B cell (primary cell): ENCODE results near the gene CRYGD. TPM values are rescaled to one million over a fixed set of nuclear protein-coding genes. Genes with fewer than 3 reads are reported as not detected.
"Not testable (repeated sequence)": the region's sequence is repeated elsewhere in the genome, so short reads cannot be mapped to it uniquely, and the experiment has no call there.

Experiments used
- ATAC-seq: fragments of 200-7000 bp; cut with Tn5 transposase; one replicate; pipeline ENCODE4 v1.10.0; 2021; ENCODE audit warnings: low read depth, mild to moderate bottlenecking, moderate number of reproducible peaks, moderate library complexity
- CTCF ChIA-PET: fragments of 350-600 bp; sonication (Branson Sonifier 250); formaldehyde crosslinking; loops from one replicate; lab custom pipeline; 2021; ENCODE audit warnings: antibody characterized with exemption, inconsistent platforms; lab: Charles Lee
- POLR2A ChIA-PET: fragments of 350-600 bp; sonication (Branson Sonifier 250); formaldehyde crosslinking; loops from one replicate; lab custom pipeline; 2021; ENCODE audit warnings: antibody characterized with exemption; lab: Charles Lee
- DNase-seq: peaks from one replicate; pipeline ENCODE4 v3.0.0; 2013
- H2AFZ ChIP-seq: 2 replicates; pipeline ENCODE4 v1.6.1; 2012; ENCODE audit warnings: mild to moderate bottlenecking, low read depth, low read length; ENCODE audit not compliant: insufficient read depth, poor library complexity, severe bottlenecking
- H3K27ac ChIP-seq, 2 donors: 1 replicate in 1 of 2; 2 replicates in 1 of 2; pipeline ENCODE4 v1.5.1; 2012 to 2013; ENCODE audit warnings: low read length in 2 of 2, mild to moderate bottlenecking in 2 of 2, moderate library complexity in 1 of 2
- H3K27me3 ChIP-seq, 4 experiments: fragments of 200-600 bp in 1 of 4; sonication (generic) in 1 of 4; replicated peaks in 1 of 4; 1 replicate in 2 of 4; 2 replicates in 2 of 4; pipeline versions ENCODE4 v1.6.1 to v1.7.0; 2013 to 2016; ENCODE audit warnings: low read length in 3 of 4, mild to moderate bottlenecking in 2 of 4, mixed read lengths in 1 of 4, moderate library complexity in 1 of 4; ENCODE audit not compliant: insufficient read depth in 4 of 4, control insufficient read depth in 3 of 4; ENCODE audit errors: control extremely low read depth in 1 of 4
- H3K36me3 ChIP-seq, 2 experiments: replicated peaks in 1 of 2; 1 replicate in 1 of 2; 2 replicates in 1 of 2; pipeline versions ENCODE4 v1.6.1 to v1.7.1; 2013; ENCODE audit warnings: low read length in 1 of 2; ENCODE audit not compliant: insufficient read depth in 2 of 2, control insufficient read depth in 1 of 2; ENCODE audit errors: control extremely low read depth in 1 of 2, extremely low read depth in 1 of 2
- H3K4me1 ChIP-seq, 2 donors: fragments of 200-600 bp in 1 of 2; sonication (generic) in 1 of 2; 1 replicate in 1 of 2; 2 replicates in 1 of 2; pipeline versions ENCODE4 v1.5.1 to v1.6.1; 2013 to 2017; ENCODE audit warnings: low read length in 2 of 2; ENCODE audit not compliant: control insufficient read depth in 2 of 2, insufficient read depth in 2 of 2
- H3K4me2 ChIP-seq: replicated peaks from 2 replicates; pipeline ENCODE3; 2012; ENCODE audit warnings: mild to moderate bottlenecking, low read depth, low read length; ENCODE audit not compliant: poor library complexity, severe bottlenecking
- H3K4me3 ChIP-seq, 5 experiments: fragments of 200-600 bp in 1 of 5; sonication (generic) in 1 of 5; 1 replicate in 3 of 5; 2 replicates in 2 of 5; pipeline versions ENCODE4 v1.5.1 to v1.7.0; 2011 to 2016; ENCODE audit warnings: low read length in 4 of 5, mild to moderate bottlenecking in 4 of 5, low read depth in 2 of 5, control low read depth in 1 of 5, moderate library complexity in 1 of 5; ENCODE audit not compliant: insufficient read depth in 1 of 5; ENCODE audit errors: control extremely low read depth in 1 of 5, extremely low read depth in 1 of 5
- H3K79me2 ChIP-seq: fragments of 200-600 bp; sonication (generic); one replicate; pipeline ENCODE4 v1.6.0; 2016; ENCODE audit warnings: low read length; ENCODE audit not compliant: control insufficient read depth, insufficient read depth
- H3K9ac ChIP-seq: fragments of 200-600 bp; sonication (generic); 2 replicates; pipeline ENCODE4 v1.6.1; 2017; ENCODE audit warnings: mild to moderate bottlenecking, low read length, moderate library complexity
- H3K9me3 ChIP-seq, 3 donors: one replicate each; pipeline versions ENCODE4 v1.6.1 to v1.7.1; 2013; ENCODE audit warnings: low read length in 2 of 3; ENCODE audit not compliant: control insufficient read depth in 2 of 3, insufficient read depth in 1 of 3; ENCODE audit errors: control extremely low read depth in 1 of 3
- H4K20me1 ChIP-seq: 2 replicates; pipeline ENCODE4 v1.6.0; 2012; ENCODE audit warnings: mild to moderate bottlenecking, low read length; ENCODE audit not compliant: insufficient read depth, control insufficient read depth, poor library complexity, severe bottlenecking
- H3K27ac Mint-ChIP-seq: one replicate; pipeline ENCODE4 v1.8.0; 2021; ENCODE audit warnings: mixed read lengths
- H3K27me3 Mint-ChIP-seq: one replicate; pipeline ENCODE4 v1.8.0; 2021; ENCODE audit warnings: mixed read lengths
- H3K4me1 Mint-ChIP-seq: one replicate; pipeline ENCODE4 v1.8.0; 2021; ENCODE audit warnings: mixed read lengths
- H3K4me3 Mint-ChIP-seq: one replicate; pipeline ENCODE4 v1.8.0; 2021; ENCODE audit warnings: mixed read lengths
- H3K9me3 Mint-ChIP-seq: one replicate; pipeline ENCODE4 v1.8.0; 2022; ENCODE audit warnings: mixed read lengths; ENCODE audit not compliant: insufficient read depth
- CTCF ChIP-seq: fragments of 200-600 bp; IDR thresholded peaks from one replicate; pipeline ENCODE4 v1.8.0; 2022; ENCODE audit warnings: antibody characterized with exemption, mild to moderate bottlenecking
- EZH2 ChIP-seq: IDR thresholded peaks from 2 replicates; pipeline ENCODE4 v1.6.1; 2012; ENCODE audit warnings: borderline replicate concordance, low read depth, mild to moderate bottlenecking, moderate library complexity, low read length; ENCODE audit not compliant: insufficient read depth, poor library complexity, severe bottlenecking
- whole genome bisulfite sequencing: methylation state at CpG from one replicate; pipeline ENCODE4 v1.1.5; 2013; ENCODE audit warnings: missing lambda C conversion rate; ENCODE audit not compliant: insufficient coverage; 5-methylcytosine and 5-hydroxymethylcytosine counted together
- intact Hi-C: fragments of 100-400 bp; cut with micrococcal nuclease; formaldehyde crosslinking; loops from one replicate; pipeline ENCODE4 v1.10.0; 2022
- polyA plus RNA-seq: library from polyadenylated mRNA; depleted of rRNA; stranded (reverse); fragments of >200 nt; gene quantifications from 2 replicates; pipeline ENCODE4 v1.2.3, GENCODE V29; 2012
- total RNA-seq, 2 donors: library from RNA; stranded (reverse); fragments of 120-200 nt in 1 of 2; gene quantifications; 1 replicate in 1 of 2; 2 replicates in 1 of 2; pipeline versions ENCODE4 v1.2.3 to v1.2.4, GENCODE V29; 2013 to 2022

The CRYGD gene
- total and polyA plus RNA-seq, 2 donors (not counting 1 experiment from before 2014, with no cell fraction given), result not detected

- POLR2A ChIA-PET, result no interaction called here
- CTCF ChIA-PET, result no interaction called here
- no peak for TF ChIP-seq CTCF
- TF ChIP-seq EZH2, result no peak
- Mint-ChIP-seq H3K27me3 (no peaks in the 10 kb centered on the region), H3K9me3 (peaks cover 7% of the 10 kb centered on the region), H3K27ac (no peak overlapping the region), H3K4me1 (no peaks in the 10 kb centered on the region), H3K4me3 (no peak overlapping the region)
- Histone ChIP-seq H3K27me3 (no peaks in the 10 kb centered on the region), H3K79me2 (no peaks in the 10 kb centered on the region), H3K9ac (no peak overlapping the region), H4K20me1 (no peaks in the 10 kb centered on the region), H2AFZ (no peak overlapping the region), H3K9me3 (peaks cover 0 to 14% (median 0%) of the 10 kb centered on the region in 3 donors), H3K4me1 (no peaks in the 10 kb centered on the region), H3K27ac (no peak overlapping the region), H3K36me3 (no peaks in the 10 kb centered on the region), H3K4me3 (no peak overlapping the region), H3K4me2 (no peak overlapping the region)
- DNase-seq, result no peak
- ATAC-seq, result no peak
- intact Hi-C loops, result no loop called here
- WGBS, result 92% methylated on average over 18 of the region's 18 CpGs
These were observed 15.1 kb upstream of the CRYGD start for GRCh38 chr2:208139447-208139846.

GRCh38 chr2:208138334-208138733, 14.0 kb upstream of the CRYGD start:
- CTCF ChIA-PET, H3K9ac ChIP-seq, H3K27ac ChIP-seq, H3K4me2 ChIP-seq, H3K4me1 ChIP-seq, H3K4me1 Mint-ChIP-seq, H4K20me1 ChIP-seq, POLR2A ChIA-PET, H2AFZ ChIP-seq, intact Hi-C loops, H3K9me3 Mint-ChIP-seq, H3K27ac Mint-ChIP-seq, DNase-seq, H3K27me3 Mint-ChIP-seq, H3K27me3 ChIP-seq, H3K4me3 Mint-ChIP-seq, H3K79me2 ChIP-seq, H3K36me3 ChIP-seq, ATAC-seq, H3K4me3 ChIP-seq: not testable (repeated sequence)
- H3K9me3 ChIP-seq, result peaks cover 0 to 14% (median 0%) of the 10 kb centered on the region in 3 donors
- WGBS, result 100% methylated on average over 1 of the region's 7 CpGs
